ENCODE data around the gene HGFAC. TPM values are rescaled to one million over a fixed set of nuclear protein-coding genes. Genes with fewer than 3 reads are reported as not detected.

HGFAC gene
- total and polyA plus RNA-seq, 10 of the 15 experiments (the other 5 are each of a cell fraction or from before 2014, with no cell fraction given), result 0.38 TPM; not detected in 9

DNA sequence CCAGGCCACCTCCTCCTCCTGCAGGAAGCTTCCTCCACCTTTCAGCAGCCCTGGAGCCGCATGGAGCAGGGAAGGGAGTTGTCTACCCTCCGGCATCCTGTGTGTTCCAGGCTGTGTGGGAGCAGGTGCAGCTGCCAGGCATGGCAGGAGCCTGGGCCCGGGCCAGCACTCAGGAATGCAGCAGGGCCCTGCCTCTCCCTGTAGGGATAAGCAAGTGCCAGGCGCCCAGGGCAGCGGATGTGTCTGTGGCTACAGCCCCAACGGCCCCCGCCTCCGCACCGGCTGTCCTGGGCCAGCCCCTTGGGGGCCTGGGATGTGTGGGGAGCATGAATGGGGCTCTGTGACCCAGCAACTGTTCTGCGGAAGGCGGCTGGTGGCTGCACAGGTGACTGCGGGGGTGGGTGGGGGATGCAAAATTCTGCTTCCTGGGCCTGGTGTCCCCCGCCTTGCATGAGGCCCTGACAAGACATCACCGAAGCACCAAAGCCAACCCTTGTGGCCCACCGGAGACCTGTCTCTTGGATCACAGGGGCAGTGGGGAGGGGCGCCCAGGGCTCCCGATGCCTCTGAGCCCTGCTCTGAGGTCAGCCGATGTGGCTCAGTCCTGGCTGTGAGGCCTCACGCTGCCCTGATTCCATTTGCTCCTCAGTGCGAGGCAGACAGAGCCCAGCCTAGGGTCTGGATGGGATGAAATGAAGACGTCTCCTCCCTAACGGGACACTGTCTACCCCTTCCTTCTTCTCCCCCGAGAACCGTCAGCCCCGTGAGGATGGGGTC is 19.9 kb downstream of the HGFAC start:
- Histone ChIP-seq H3K27ac (ENCODE audit: control insufficient read depth, insufficient read depth) (no peak overlapping the region), H3K4me3 (no peak overlapping the region), H3K4me2 (ENCODE audit: control insufficient read depth, insufficient read depth) (no peak overlapping the region), H2AFZ (ENCODE audit: control insufficient read depth, low read depth, low read length) (no peak overlapping the region), H3K79me2 (ENCODE audit: control insufficient read depth, insufficient read depth, low read length) (no peaks in the 10 kb centered on the region), H3K9me3 (replicated peaks; ENCODE audit: control insufficient read depth, insufficient read depth, low read length) (no peaks in the 10 kb centered on the region), H3K36me3 (ENCODE audit: control insufficient read depth in 2 of 2, insufficient read depth in 2 of 2, low read length in 1 of 2) (no peaks in the 10 kb centered on the region), H3K4me1 (ENCODE audit: control insufficient read depth, insufficient read depth, low read length) (no peaks in the 10 kb centered on the region), H3K27me3 (replicated peaks in 1 of 2; ENCODE audit: control insufficient read depth in 2 of 2, insufficient read depth in 2 of 2, low read length in 1 of 2) (peaks cover 0 to 5% of the 10 kb centered on the region in 2 experiments; a peak in 2 of 4 replicates), H3K9ac (ENCODE audit: control insufficient read depth, insufficient read depth, low read length) (no peak overlapping the region), H4K20me1 (ENCODE audit: control insufficient read depth, insufficient read depth) (no peaks in the 10 kb centered on the region)
- in situ Hi-C loops (cut with MboI), result no loop called here
- RAD21 ChIA-PET (ENCODE audit: unreplicated experiment), result no interaction called here
- DNase-seq (ENCODE audit: low read depth, low spot score) (no peak), FAIRE-seq (no peak), ATAC-seq (no peak; the same call in 2 of the 3 replicates)
- TF ChIP-seq EGR1 (IDR thresholded peaks at IDR 0.05; ENCODE audit: borderline replicate concordance in 1 of 2, low read depth in 2 of 2, low read length in 2 of 2) (peak in 1 of 2 experiments; percentile 75; a peak in 2 of 3 replicates), NR2F1 (conservative IDR thresholded peaks at IDR 0.05) (0 out of 2 replicates have a peak, but pooled peaks have one; percentile 21), BRCA1 (IDR thresholded peaks at IDR 0.05; ENCODE audit: low read depth, low read length) (no peak)
- POLR2A ChIA-PET, result no interaction called here
- WGBS (ENCODE audit: insufficient coverage, insufficient replicate concordance, low lambda C conversion rate, missing lambda C conversion rate), result 54% methylated on average over 23 of the region's 25 CpGs
- SMC1A ChIA-PET (ENCODE audit: uncharacterized antibody, unreplicated experiment), result no interaction called here
- CTCF ChIA-PET, result no interaction called here
- BruUV-seq (replicated peaks), result no TSS peak
- intact Hi-C loops (cut with micrococcal nuclease; ENCODE audit: unreplicated experiment), result no loop called here

- H3K4me1 ChIP-seq (ENCODE audit: control insufficient read depth, insufficient read depth, low read length), result no peaks in the 10 kb centered on the region
- no peak overlapping the region for H3K4me3 ChIP-seq
- ChIA-PET POLR2A (no interaction called here), SMC1A (ENCODE audit: uncharacterized antibody, unreplicated experiment) (no interaction called here), CTCF (no interaction called here), RAD21 (ENCODE audit: unreplicated experiment) (no interaction called here)
- FAIRE-seq (no peak), DNase-seq (ENCODE audit: low read depth, low spot score) (no peak), ATAC-seq (no peak)
- no peak overlapping the region for H2AFZ ChIP-seq (ENCODE audit: control insufficient read depth, low read depth, low read length)
- no TSS peak for BruUV-seq (replicated peaks)
- H3K9ac ChIP-seq (ENCODE audit: control insufficient read depth, insufficient read depth, low read length), result no peak overlapping the region
- intact Hi-C loops (cut with micrococcal nuclease; ENCODE audit: unreplicated experiment), result no loop called here
- H3K36me3 ChIP-seq (ENCODE audit: control insufficient read depth in 2 of 2, insufficient read depth in 2 of 2, low read length in 1 of 2), result no peaks in the 10 kb centered on the region
- no peak for TF ChIP-seq HDGF (IDR thresholded peaks at IDR 0.05)
- TF ChIP-seq PAX8 (IDR thresholded peaks at IDR 0.05), result no peak
- no peak for TF ChIP-seq JUND (IDR thresholded peaks at IDR 0.05; ENCODE audit: low read depth, low read length)
- TF ChIP-seq PAX5 (IDR thresholded peaks at IDR 0.05; ENCODE audit: borderline replicate concordance, low read depth, low read length), result no peak
- TF ChIP-seq ZNF592 (IDR thresholded peaks at IDR 0.05), result no peak
- TF ChIP-seq SMAD1 (IDR thresholded peaks at IDR 0.05; ENCODE audit: low read depth, partially characterized antibody), result no peak
- TF ChIP-seq CHD2 (IDR thresholded peaks at IDR 0.05; ENCODE audit: borderline replicate concordance, low read depth, low read length), result no peak
- in situ Hi-C loops (cut with MboI), result no loop called here
- H3K27ac ChIP-seq (ENCODE audit: control insufficient read depth, insufficient read depth), result no peak overlapping the region
- H3K79me2 ChIP-seq (ENCODE audit: control insufficient read depth, insufficient read depth, low read length), result no peaks in the 10 kb centered on the region
- WGBS (ENCODE audit: insufficient coverage, insufficient replicate concordance, low lambda C conversion rate, missing lambda C conversion rate), result 51% methylated on average over 10 of the region's 10 CpGs
- no peaks in the 10 kb centered on the region for H4K20me1 ChIP-seq (ENCODE audit: control insufficient read depth, insufficient read depth)
- H3K27me3 ChIP-seq (replicated peaks in 1 of 2; ENCODE audit: control insufficient read depth in 2 of 2, insufficient read depth in 2 of 2, low read length in 1 of 2), result peaks cover 0 to 5% of the 10 kb centered on the region in 2 experiments; a peak in 2 of 4 replicates
- no peaks in the 10 kb centered on the region for H3K9me3 ChIP-seq (replicated peaks; ENCODE audit: control insufficient read depth, insufficient read depth, low read length)
- no peak overlapping the region for H3K4me2 ChIP-seq (ENCODE audit: control insufficient read depth, insufficient read depth)
Observed at GRCh38 chr4:3462321-3462789, 20.6 kb downstream of the HGFAC start.

All from GM12878 (cell line).